Astrocyte of the spinal cord (primary cell): ENCODE results near the gene WDR64.

ENCODE experiments used
- DNase-seq: peaks from one replicate; pipeline ENCODE4 v3.0.0; 2011; ENCODE audit warnings: low read depth, low spot score
- H3K4me3 ChIP-seq: 2 replicates; pipeline ENCODE4 v1.5.1; 2011; ENCODE audit warnings: low read depth, mild to moderate bottlenecking, low read length, moderate library complexity
- CTCF ChIP-seq: IDR thresholded peaks from 2 replicates; pipeline ENCODE4 v1.5.1; 2012; ENCODE audit warnings: low read depth, mild to moderate bottlenecking, low read length, inconsistent platforms
- in situ Hi-C: cut with HindIII; loops from 2 replicates; pipeline ENCODE4 v1.10.0; 2017; ENCODE audit warnings: low sequenced_read_pairs

Gene WDR64

GRCh38 chr1:241640867-241641622, 11.0 kb upstream of the WDR64 start:
- no peak overlapping the region for H3K4me3 ChIP-seq
- no peak for TF ChIP-seq CTCF
- in situ Hi-C loops: no loop called here
- no peak for DNase-seq

GRCh38 chr1:241641773-241642592, 10.1 kb upstream of the WDR64 start:
- in situ Hi-C loops: no loop called here

GRCh38 chr1:241642593-241642944, 9.5 kb upstream of the WDR64 start:
- DNase-seq: no peak
- no peak overlapping the region for H3K4me3 ChIP-seq
- TF ChIP-seq CTCF: no peak
- in situ Hi-C loops: no loop called here

More at GRCh38 chr1:241641773-241642592, 10.1 kb upstream of the WDR64 start:
- no peak for TF ChIP-seq CTCF
- H3K4me3 ChIP-seq: no peak overlapping the region
- peak; percentile 53 for DNase-seq

- H3K4me3 ChIP-seq: no peak overlapping the region
- TF ChIP-seq CTCF: no peak
- no peak for DNase-seq
- in situ Hi-C loops: no loop called here
Measured at GRCh38 chr1:241644259-241644658, 7.8 kb upstream of the WDR64 start.

GRCh38 chr1:241645199-241645598, 6.9 kb upstream of the WDR64 start:
- DNase-seq: no peak
- H3K4me3 ChIP-seq: no peak overlapping the region
- no peak for TF ChIP-seq CTCF
- in situ Hi-C loops: no loop called here

GRCh38 chr1:241646201-241646600, 5.9 kb upstream of the WDR64 start:
- no peak for TF ChIP-seq CTCF
- in situ Hi-C loops: no loop called here

More at GRCh38 chr1:241646201-241646600, 5.9 kb upstream of the WDR64 start:
- no peak for DNase-seq
- H3K4me3 ChIP-seq: no peak overlapping the region
